ENCODE data around the gene ZNF322. TPM values are rescaled to one million over a fixed set of nuclear protein-coding genes. Genes with fewer than 3 reads are reported as not detected.

ZNF322 gene
- total RNA-seq, 4 donors from 2014 or later: 17.8 to 25.6 (median 22.7) TPM

- ATAC-seq: no peak
- Histone ChIP-seq H3K4me1 (no peaks in the 10 kb centered on the region), H3K27ac (no peak overlapping the region), H3K27me3 (no peaks in the 10 kb centered on the region), H3K36me3 (peaks cover 10 to 66% of the 10 kb centered on the region in 2 donors), H3K4me3 (no peak overlapping the region), H3K9me3 (no peaks in the 10 kb centered on the region)
- WGBS, 2 donors (ENCODE audit: low coverage in 1 of 2): 83 to 94% methylated on average over 2 of the region's 2 CpGs
- no peak for TF ChIP-seq CTCF (IDR thresholded peaks at IDR 0.05)
- TF ChIP-seq POLR2A (IDR thresholded peaks at IDR 0.05): no peak
- no peak for TF ChIP-seq POLR2AphosphoS5 (IDR thresholded peaks at IDR 0.05)
- TF ChIP-seq EP300 (IDR thresholded peaks at IDR 0.05): no peak
These were observed 18.7 kb downstream of the ZNF322 start for GRCh38 chr6:26640806-26641205.

GRCh38 chr6:26629359-26629758 lies 30.2 kb downstream of the ZNF322 start:
- Histone ChIP-seq H3K27me3 (no peaks in the 10 kb centered on the region), H3K36me3 (peaks cover 0 to 17% of the 10 kb centered on the region in 2 donors), H3K9me3 (peaks cover 0 to 5% (median 0%) of the 10 kb centered on the region in 3 donors), H3K4me3 (no peak overlapping the region), H3K4me1 (no peaks in the 10 kb centered on the region), H3K27ac (no peak overlapping the region)
- ATAC-seq: no peak
- TF ChIP-seq CTCF (IDR thresholded peaks at IDR 0.05) (no peak), POLR2A (IDR thresholded peaks at IDR 0.05) (no peak), EP300 (IDR thresholded peaks at IDR 0.05) (no peak), POLR2AphosphoS5 (IDR thresholded peaks at IDR 0.05) (no peak)
- 25 to 38% methylated on average over 1 of the region's 1 CpG for WGBS, 2 donors (ENCODE audit: low coverage in 1 of 2)

- TF ChIP-seq EP300 (IDR thresholded peaks at IDR 0.05) (no peak), POLR2AphosphoS5 (IDR thresholded peaks at IDR 0.05) (no peak), CTCF (IDR thresholded peaks at IDR 0.05) (no peak), POLR2A (IDR thresholded peaks at IDR 0.05) (no peak)
These were observed 31.7 kb downstream of the ZNF322 start for GRCh38 chr6:26627843-26628242.

GRCh38 chr6:26624557-26624956 lies 35.0 kb downstream of the ZNF322 start:
- no peak for TF ChIP-seq POLR2A (IDR thresholded peaks at IDR 0.05)
- no peak for TF ChIP-seq POLR2AphosphoS5 (IDR thresholded peaks at IDR 0.05)
- TF ChIP-seq CTCF (IDR thresholded peaks at IDR 0.05): no peak
- TF ChIP-seq EP300 (IDR thresholded peaks at IDR 0.05): no peak
- no peak overlapping the region for H3K27ac ChIP-seq
- no peaks in the 10 kb centered on the region for H3K4me1 ChIP-seq
- no peaks in the 10 kb centered on the region for H3K27me3 ChIP-seq
- peaks cover 0 to 6% (median 0%) of the 10 kb centered on the region in 3 donors for H3K9me3 ChIP-seq
- 86 to 91% methylated on average over 1 of the region's 1 CpG for WGBS, 2 donors (ENCODE audit: low coverage in 1 of 2)
- no peak overlapping the region for H3K4me3 ChIP-seq
- no peak for ATAC-seq
- no peaks in the 10 kb centered on the region for H3K36me3 ChIP-seq

More at GRCh38 chr6:26627843-26628242, 31.7 kb downstream of the ZNF322 start:
- Histone ChIP-seq H3K27me3 (no peaks in the 10 kb centered on the region), H3K4me1 (no peaks in the 10 kb centered on the region), H3K4me3 (no peak overlapping the region), H3K9me3 (peaks cover 0 to 6% (median 0%) of the 10 kb centered on the region in 3 donors), H3K36me3 (peaks cover 0 to 6% of the 10 kb centered on the region in 2 donors), H3K27ac (no peak overlapping the region)
- no peak for ATAC-seq
- 17 to 61% methylated on average over 2 to 5 of the region's 7 CpGs for WGBS, 2 donors (ENCODE audit: low coverage in 1 of 2)

GRCh38 chr6:26623339-26623859 lies 36.1 kb downstream of the ZNF322 start:
- Histone ChIP-seq H3K36me3 (no peaks in the 10 kb centered on the region), H3K4me1 (no peaks in the 10 kb centered on the region), H3K4me3 (no peak overlapping the region), H3K9me3 (peaks cover 0 to 9% (median 0%) of the 10 kb centered on the region in 3 donors), H3K27me3 (peaks cover 3% of the 10 kb centered on the region), H3K27ac (no peak overlapping the region)
- TF ChIP-seq CTCF (IDR thresholded peaks at IDR 0.05) (no peak), POLR2A (IDR thresholded peaks at IDR 0.05) (no peak), EP300 (IDR thresholded peaks at IDR 0.05) (no peak), POLR2AphosphoS5 (IDR thresholded peaks at IDR 0.05) (no peak)
- 0 to 95% methylated on average over 1 of the region's 1 CpG for WGBS, 2 donors (ENCODE audit: low coverage in 1 of 2)
- no peak for ATAC-seq
